MCF 10A (cell line): ENCODE measurements around the gene GMPR2. TPM values are rescaled to one million over a fixed set of nuclear protein-coding genes. Genes with fewer than 3 reads are reported as not detected.
A peak's percentile ranks its signal among the peaks of the same experiment; 100 is the strongest.

Experiments
- BruUV-seq: library from RNA; stranded (reverse); fragments of 400-500 nt; replicated peaks from 2 replicates; lab custom pipeline; 2021; lab: Mats Ljungman, UMichigan
- CTCF ChIA-PET: fragments of 300-600 bp; sonication (Branson Sonifier 250); formaldehyde crosslinking; extraction: SDS; loops from one replicate; lab custom pipeline; 2021; ENCODE audit warnings: antibody characterized with exemption, inconsistent platforms; lab: Yijun Ruan, JAX
- POLR2A ChIA-PET: fragments of 300-600, 350-650 bp; sonication (Branson Sonifier 250); formaldehyde crosslinking; extraction: SDS; loops from one replicate; lab custom pipeline; 2020; ENCODE audit warnings: antibody characterized with exemption, inconsistent platforms; lab: Yijun Ruan, JAX
- DNase-seq: peaks from one replicate; pipeline ENCODE4 v3.0.0-alpha.2; 2018; ENCODE audit not compliant: unreplicated experiment
- H3K27ac Mint-ChIP-seq: one replicate; pipeline ENCODE4 v1.8.0; 2022; ENCODE audit warnings: mild to moderate bottlenecking, low read depth, mixed read lengths; ENCODE audit not compliant: unreplicated experiment
- H3K27me3 Mint-ChIP-seq: one replicate; pipeline ENCODE4 v1.8.0; 2022; ENCODE audit warnings: mixed read lengths; ENCODE audit not compliant: insufficient read depth, unreplicated experiment
- H3K36me3 Mint-ChIP-seq: one replicate; pipeline ENCODE4 v1.8.0; 2022; ENCODE audit warnings: mild to moderate bottlenecking, moderate library complexity, mixed read lengths; ENCODE audit not compliant: insufficient read depth, unreplicated experiment
- H3K4me1 Mint-ChIP-seq: one replicate; pipeline ENCODE4 v1.8.0; 2022; ENCODE audit warnings: mixed read lengths; ENCODE audit not compliant: insufficient read depth, unreplicated experiment
- H3K4me3 Mint-ChIP-seq: one replicate; pipeline ENCODE4 v1.8.0; 2022; ENCODE audit warnings: mild to moderate bottlenecking, moderate library complexity, mixed read lengths; ENCODE audit not compliant: unreplicated experiment
- H3K9me3 Mint-ChIP-seq: one replicate; pipeline ENCODE4 v1.8.0; 2022; ENCODE audit warnings: mixed read lengths; ENCODE audit not compliant: unreplicated experiment
- intact Hi-C: fragments of 100-400 bp; cut with micrococcal nuclease; formaldehyde crosslinking; loops from 2 replicates; pipeline ENCODE4 v1.14.1; 2022
- total RNA-seq: library from RNA; stranded (reverse); gene quantifications from 2 replicates; pipeline ENCODE4 v1.2.3, GENCODE V29; 2022
- TF ChIP-seq, protein P1 (sequence below): fragments of 200-600 bp; IDR thresholded peaks from one replicate; pipeline ENCODE4 v1.8.0; 2022; ENCODE audit warnings: antibody characterized with exemption, mild to moderate bottlenecking; ENCODE audit not compliant: unreplicated experiment

The GMPR2 gene
- total RNA-seq, 1 experiment from 2014 or later: 77.3 TPM

DNA sequence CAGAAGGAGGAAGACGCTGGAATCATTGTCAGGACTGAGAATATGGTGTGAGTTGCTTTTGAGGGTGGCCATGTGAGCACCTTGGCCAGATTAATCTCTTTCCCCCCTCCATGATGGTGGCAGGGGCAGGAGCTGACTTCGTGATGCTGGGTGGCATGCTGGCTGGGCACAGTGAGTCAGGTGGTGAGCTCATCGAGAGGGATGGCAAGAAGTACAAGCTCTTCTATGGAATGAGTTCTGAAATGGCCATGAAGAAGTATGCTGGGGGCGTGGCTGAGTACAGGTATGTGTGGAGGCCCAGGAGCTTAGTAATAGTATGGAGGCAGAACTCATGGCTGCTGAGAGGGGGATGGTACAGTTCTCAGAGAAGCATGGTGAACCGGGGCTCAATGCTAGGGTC is 5.4 kb downstream of the GMPR2 start:
- ChIA-PET CTCF (interaction anchor here (0.6 to 17.7 kb wide), 7 partner anchors 9 to 141 kb away, joined by 3 to 457 read pairs (median 6); partner anchors contain the start of genes CIDEB, DHRS1, LTB4R2 and NOP9), POLR2A (interaction anchor here (0.7 to 3.1 kb wide), 17 partner anchors 10 to 146 kb away, joined by 3 to 11 read pairs (median 4); partner anchors contain the start of genes CHMP4A, CIDEB, DHRS1 and EMC9)
- no peak overlapping the region for H3K4me3 Mint-ChIP-seq
- DNase-seq: peak; percentile 33
- TF ChIP-seq, protein P1, sequence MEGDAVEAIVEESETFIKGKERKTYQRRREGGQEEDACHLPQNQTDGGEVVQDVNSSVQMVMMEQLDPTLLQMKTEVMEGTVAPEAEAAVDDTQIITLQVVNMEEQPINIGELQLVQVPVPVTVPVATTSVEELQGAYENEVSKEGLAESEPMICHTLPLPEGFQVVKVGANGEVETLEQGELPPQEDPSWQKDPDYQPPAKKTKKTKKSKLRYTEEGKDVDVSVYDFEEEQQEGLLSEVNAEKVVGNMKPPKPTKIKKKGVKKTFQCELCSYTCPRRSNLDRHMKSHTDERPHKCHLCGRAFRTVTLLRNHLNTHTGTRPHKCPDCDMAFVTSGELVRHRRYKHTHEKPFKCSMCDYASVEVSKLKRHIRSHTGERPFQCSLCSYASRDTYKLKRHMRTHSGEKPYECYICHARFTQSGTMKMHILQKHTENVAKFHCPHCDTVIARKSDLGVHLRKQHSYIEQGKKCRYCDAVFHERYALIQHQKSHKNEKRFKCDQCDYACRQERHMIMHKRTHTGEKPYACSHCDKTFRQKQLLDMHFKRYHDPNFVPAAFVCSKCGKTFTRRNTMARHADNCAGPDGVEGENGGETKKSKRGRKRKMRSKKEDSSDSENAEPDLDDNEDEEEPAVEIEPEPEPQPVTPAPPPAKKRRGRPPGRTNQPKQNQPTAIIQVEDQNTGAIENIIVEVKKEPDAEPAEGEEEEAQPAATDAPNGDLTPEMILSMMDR: no peak
- no peaks in the 10 kb centered on the region for H3K27me3 Mint-ChIP-seq
- no TSS peak for BruUV-seq
- H3K9me3 Mint-ChIP-seq: no peaks in the 10 kb centered on the region
- intact Hi-C loops: no loop called here
- peaks cover 42% of the 10 kb centered on the region for H3K4me1 Mint-ChIP-seq
- peaks cover 68% of the 10 kb centered on the region for H3K36me3 Mint-ChIP-seq
- no peak overlapping the region for H3K27ac Mint-ChIP-seq

DNA sequence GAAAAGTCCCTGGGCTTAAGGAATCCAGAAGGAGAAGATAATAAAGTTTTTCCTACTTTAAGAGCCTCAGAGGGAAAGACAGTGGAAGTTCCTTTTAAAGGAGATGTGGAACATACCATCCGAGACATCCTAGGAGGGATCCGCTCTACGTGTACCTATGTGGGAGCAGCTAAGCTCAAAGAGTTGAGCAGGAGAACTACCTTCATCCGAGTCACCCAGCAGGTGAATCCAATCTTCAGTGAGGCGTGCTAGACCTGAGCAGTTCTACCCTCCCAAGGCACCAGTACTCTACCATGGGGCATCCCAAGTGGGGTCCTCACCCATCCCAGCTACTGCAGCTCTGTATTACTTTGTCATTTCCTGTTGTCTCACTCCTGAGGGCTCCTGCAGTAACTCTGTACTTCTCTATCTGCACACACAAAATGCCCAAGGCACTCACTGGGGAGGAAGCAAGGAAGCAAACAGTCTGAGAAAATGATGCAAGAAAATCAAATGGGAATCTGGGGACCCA is 5.9 kb downstream of the GMPR2 start:
- ChIA-PET POLR2A (interaction anchor here (0.6 to 3.1 kb wide), 18 partner anchors 10 to 197 kb away, joined by 3 to 11 read pairs (median 4); partner anchors contain the start of genes CHMP4A, CIDEB, DHRS1 and EMC9), CTCF (interaction anchor here (0.6 to 17.7 kb wide), 7 partner anchors 8 to 141 kb away, joined by 3 to 457 read pairs (median 6); partner anchors contain the start of genes CIDEB, DHRS1, LTB4R2 and NOP9)
- Mint-ChIP-seq H3K27ac (no peak overlapping the region), H3K36me3 (peaks cover 69% of the 10 kb centered on the region), H3K9me3 (no peaks in the 10 kb centered on the region), H3K27me3 (no peaks in the 10 kb centered on the region), H3K4me3 (no peak overlapping the region), H3K4me1 (peaks cover 41% of the 10 kb centered on the region)
- TF ChIP-seq, protein P1: no peak
- no TSS peak for BruUV-seq
- DNase-seq: no peak
- intact Hi-C loops: no loop called here

DNA sequence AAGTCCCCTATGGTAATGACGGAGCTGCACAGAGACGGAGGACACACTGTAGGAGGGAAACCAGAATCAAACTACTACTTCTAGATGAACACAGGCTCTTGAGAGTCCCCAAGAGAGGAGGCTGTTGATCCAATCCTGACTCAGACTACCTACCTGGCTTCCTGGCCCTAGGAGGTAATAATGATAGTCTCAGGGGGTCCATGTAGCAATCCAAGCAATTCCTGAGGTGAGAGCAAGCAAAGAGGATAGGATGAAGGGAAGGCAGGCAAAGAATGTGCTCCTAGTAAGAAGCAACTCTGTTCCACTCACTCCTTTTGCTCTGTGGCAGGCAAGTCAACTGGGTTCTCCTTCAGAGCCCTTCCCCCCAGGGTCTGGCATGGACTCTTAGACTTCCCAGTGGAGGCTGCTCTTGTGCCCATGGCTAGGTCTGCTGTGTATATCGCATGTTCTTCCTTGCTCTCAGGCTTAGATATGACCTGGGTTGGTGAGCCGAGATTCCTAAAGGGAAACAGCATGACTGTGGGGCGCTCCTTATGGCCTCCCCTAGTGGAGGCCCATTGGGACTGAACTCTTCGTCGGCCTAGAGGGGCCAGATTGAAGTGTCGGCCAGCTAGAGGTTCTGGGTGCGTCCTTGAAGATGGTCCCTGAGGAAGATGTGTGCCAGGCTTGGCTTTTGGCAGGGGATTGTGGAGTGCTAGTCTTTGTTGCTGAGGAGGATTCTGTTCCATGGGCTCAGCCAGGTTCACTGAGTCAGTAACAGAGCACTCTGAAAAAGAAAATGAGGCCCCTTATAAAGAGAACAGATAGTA is 7.6 kb downstream of the GMPR2 start:
- no peak overlapping the region for H3K27ac Mint-ChIP-seq
- CTCF ChIA-PET: interaction anchor here (1.0 to 17.7 kb wide), 6 partner anchors 26 to 201 kb away, joined by 5 to 457 read pairs (median 78); partner anchors contain the start of genes ADCY4, CIDEB, DHRS1 and LTB4R
- POLR2A ChIA-PET: interaction anchor here (1.5 to 4.7 kb wide), 6 partner anchors 22 to 69 kb away, joined by 3 to 187 read pairs (median 76); partner anchors contain the start of genes CHMP4A, CIDEB, DHRS1 and LTB4R
- peaks cover 31% of the 10 kb centered on the region for H3K4me1 Mint-ChIP-seq
- BruUV-seq: no TSS peak
- peak overlapping the region; percentile 86 for H3K4me3 Mint-ChIP-seq
- intact Hi-C loops: loop anchor here (5.0 kb wide), 2 partner anchors 43 to 228 kb away; partner anchors contain the start of gene TM9SF1
- no peak for DNase-seq
- H3K36me3 Mint-ChIP-seq: peaks cover 67% of the 10 kb centered on the region
- no peaks in the 10 kb centered on the region for H3K9me3 Mint-ChIP-seq
- TF ChIP-seq, protein P1: no peak
- no peaks in the 10 kb centered on the region for H3K27me3 Mint-ChIP-seq
